Astrocyte of the spinal cord (primary cell): ENCODE measurements around the gene CSF1.

Source experiments
- DNase-seq: peaks from one replicate; pipeline ENCODE4 v3.0.0; 2011; ENCODE audit warnings: low read depth, low spot score
- H3K4me3 ChIP-seq: 2 replicates; pipeline ENCODE4 v1.5.1; 2011; ENCODE audit warnings: low read depth, mild to moderate bottlenecking, low read length, moderate library complexity
- CTCF ChIP-seq: IDR thresholded peaks from 2 replicates; pipeline ENCODE4 v1.5.1; 2012; ENCODE audit warnings: low read depth, mild to moderate bottlenecking, low read length, inconsistent platforms
- in situ Hi-C: cut with HindIII; loops from 2 replicates; pipeline ENCODE4 v1.10.0; 2017; ENCODE audit warnings: low sequenced_read_pairs

CSF1 gene

DNA sequence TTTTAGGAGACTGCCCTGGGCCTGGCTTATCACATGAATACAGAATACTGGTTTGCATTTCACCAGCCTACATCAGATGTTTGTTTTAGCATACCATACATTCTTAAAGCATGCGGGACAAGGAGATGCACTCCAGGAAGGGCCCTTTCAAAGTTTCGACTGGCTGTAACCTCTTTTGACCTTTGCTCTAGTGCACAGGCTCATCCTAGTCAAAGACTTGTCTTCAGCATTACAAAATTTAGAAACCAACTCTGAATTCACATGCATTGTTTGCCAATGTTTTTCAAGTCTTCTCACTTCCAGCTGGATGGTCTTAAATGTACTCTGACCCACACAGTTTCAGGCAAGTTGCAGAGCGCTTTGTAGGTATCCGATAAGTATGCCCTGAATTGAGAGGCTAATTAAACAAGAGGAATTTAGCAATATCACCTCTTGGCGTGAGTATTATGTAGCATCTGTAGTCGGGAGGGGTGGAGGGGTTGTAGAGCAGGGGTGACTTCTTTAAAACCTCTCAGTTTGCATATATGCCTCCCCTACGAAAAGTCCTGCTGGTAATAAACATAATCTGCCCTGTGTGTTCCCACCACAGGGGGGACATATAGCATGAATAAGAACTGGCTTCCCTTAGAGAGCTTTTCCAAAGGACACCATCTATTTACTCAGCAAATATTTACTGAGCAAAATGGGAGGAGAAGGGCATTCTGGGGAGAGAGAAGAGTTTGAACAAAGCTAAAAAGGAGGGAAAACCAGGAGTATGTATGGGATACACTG lies 49.5 kb downstream of the CSF1 start:
- TF ChIP-seq CTCF, result no peak
- in situ Hi-C loops, result no loop called here
- no peak overlapping the region for H3K4me3 ChIP-seq
- peak; percentile 80 for DNase-seq

GRCh38 chr1:109960745-109961094 lies 50.1 kb downstream of the CSF1 start:
- in situ Hi-C loops, result no loop called here
- no peak overlapping the region for H3K4me3 ChIP-seq
- no peak for DNase-seq
- TF ChIP-seq CTCF, result no peak

- TF ChIP-seq CTCF, result no peak
- H3K4me3 ChIP-seq, result no peak overlapping the region
- DNase-seq, result peak; percentile 61
- in situ Hi-C loops, result no loop called here
Observed at GRCh38 chr1:109963864-109964263, 53.2 kb downstream of the CSF1 start.

DNA sequence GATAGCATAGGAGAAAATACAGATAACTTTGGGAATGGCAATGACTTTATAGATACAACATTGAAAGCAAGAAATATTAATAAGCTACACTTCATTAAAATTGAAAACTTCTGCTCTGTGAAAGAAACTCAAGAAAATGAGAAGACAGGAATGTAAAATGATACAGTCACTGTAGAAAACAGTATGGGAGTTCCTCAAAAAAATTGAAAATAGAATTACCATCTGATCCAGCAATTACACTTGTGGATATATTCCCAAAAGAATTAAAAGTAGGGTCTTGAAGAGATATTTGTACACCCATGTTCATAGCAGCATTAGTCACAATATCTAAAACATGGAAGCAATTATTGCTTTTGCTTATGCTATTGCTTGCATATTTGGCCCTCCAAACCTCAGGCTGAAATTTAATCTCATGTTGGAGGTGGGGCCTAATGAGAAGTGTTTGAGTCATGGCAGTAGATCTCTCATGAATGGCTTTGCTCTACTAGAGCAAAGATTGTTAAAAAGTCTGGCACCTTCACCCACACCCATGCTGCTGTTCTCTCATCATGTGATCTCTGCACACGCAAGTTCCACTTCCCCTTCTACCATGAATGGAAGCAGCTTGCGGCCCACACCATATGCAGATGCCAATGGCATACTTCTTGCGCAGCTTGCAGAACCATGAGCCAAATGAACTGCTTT lies 58.6 kb downstream of the CSF1 start:
- H3K4me3 ChIP-seq, result no peak overlapping the region
- peak; percentile 63 for DNase-seq
- TF ChIP-seq CTCF, result no peak
- in situ Hi-C loops, result no loop called here

- DNase-seq, result no peak
- in situ Hi-C loops, result no loop called here
- TF ChIP-seq CTCF, result no peak
- no peak overlapping the region for H3K4me3 ChIP-seq
Observed at GRCh38 chr1:109969907-109970306, 59.3 kb downstream of the CSF1 start.

GRCh38 chr1:109971559-109971958 lies 60.9 kb downstream of the CSF1 start:
- no peak for DNase-seq
- no peak overlapping the region for H3K4me3 ChIP-seq
- in situ Hi-C loops, result no loop called here

More at GRCh38 chr1:109971559-109971958, 60.9 kb downstream of the CSF1 start:
- TF ChIP-seq CTCF, result no peak
